Measurements from ENCODE around the gene NINJ2. TPM values are rescaled to one million over a fixed set of nuclear protein-coding genes. Genes with fewer than 3 reads are reported as not detected.

The NINJ2 gene
- total RNA-seq, 2 experiments from 2014 or later, result 1.1 to 3.4 TPM

DNA sequence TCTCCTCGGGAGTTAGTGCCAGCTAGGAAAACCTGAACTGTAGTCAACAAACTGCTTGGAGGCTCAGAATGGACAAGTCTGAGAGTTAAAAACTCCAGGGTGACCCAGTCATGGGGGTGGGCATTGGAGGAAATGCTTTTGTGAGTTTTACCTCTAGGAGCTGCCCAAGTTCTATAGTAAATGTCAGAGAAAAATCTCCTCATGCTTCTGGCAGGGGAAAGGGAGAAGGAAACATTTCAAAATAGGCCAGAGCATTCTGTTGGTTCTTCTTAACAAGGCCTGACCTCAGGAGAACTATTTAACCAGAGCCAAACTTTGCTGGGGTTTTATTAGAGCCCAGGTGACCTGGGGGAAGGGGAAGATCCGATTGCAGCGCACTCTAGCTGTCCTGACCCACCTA is 12.3 kb downstream of the NINJ2 start:
- Histone ChIP-seq H3K36me3 (ENCODE audit: insufficient read depth, low read length) (peaks cover 6% of the 10 kb centered on the region), H3K27me3 (ENCODE audit: control insufficient read depth in 1 of 2, insufficient read depth in 2 of 2, low read length in 2 of 2) (no peaks in the 10 kb centered on the region), H3K4me3 (ENCODE audit: low read length) (no peak overlapping the region), H3K4me1 (ENCODE audit: insufficient read depth, low read length) (peaks cover 3% of the 10 kb centered on the region), H3K9me3 (ENCODE audit: control insufficient read depth in 1 of 2, insufficient read depth in 1 of 2, low read length in 2 of 2) (no peaks in the 10 kb centered on the region), H3K27ac (ENCODE audit: low read depth in 1 of 2, low read length in 2 of 2) (no peak overlapping the region)
- ATAC-seq (ENCODE audit: poor library complexity) (peak; percentile 51), DNase-seq (peak in 3 of 14 experiments; percentile 38 to 53 (median 39))
- CTCF ChIA-PET, result interaction anchor here (1.0 to 1.4 kb wide), 2 partner anchors 101 to 165 kb away, joined by 5 to 9 read pairs; partner anchors contain the start of gene WNK1
- intact Hi-C loops (cut with DNase I, micrococcal nuclease), result loop anchor here in 1 of 2 experiments (5.0 kb wide), 1 partner anchor 161 kb away; no protein-coding TSS in a partner anchor
- H3K4me1 Mint-ChIP-seq (ENCODE audit: low read depth), result peaks cover 22% of the 10 kb centered on the region
- TF ChIP-seq, protein P1, sequence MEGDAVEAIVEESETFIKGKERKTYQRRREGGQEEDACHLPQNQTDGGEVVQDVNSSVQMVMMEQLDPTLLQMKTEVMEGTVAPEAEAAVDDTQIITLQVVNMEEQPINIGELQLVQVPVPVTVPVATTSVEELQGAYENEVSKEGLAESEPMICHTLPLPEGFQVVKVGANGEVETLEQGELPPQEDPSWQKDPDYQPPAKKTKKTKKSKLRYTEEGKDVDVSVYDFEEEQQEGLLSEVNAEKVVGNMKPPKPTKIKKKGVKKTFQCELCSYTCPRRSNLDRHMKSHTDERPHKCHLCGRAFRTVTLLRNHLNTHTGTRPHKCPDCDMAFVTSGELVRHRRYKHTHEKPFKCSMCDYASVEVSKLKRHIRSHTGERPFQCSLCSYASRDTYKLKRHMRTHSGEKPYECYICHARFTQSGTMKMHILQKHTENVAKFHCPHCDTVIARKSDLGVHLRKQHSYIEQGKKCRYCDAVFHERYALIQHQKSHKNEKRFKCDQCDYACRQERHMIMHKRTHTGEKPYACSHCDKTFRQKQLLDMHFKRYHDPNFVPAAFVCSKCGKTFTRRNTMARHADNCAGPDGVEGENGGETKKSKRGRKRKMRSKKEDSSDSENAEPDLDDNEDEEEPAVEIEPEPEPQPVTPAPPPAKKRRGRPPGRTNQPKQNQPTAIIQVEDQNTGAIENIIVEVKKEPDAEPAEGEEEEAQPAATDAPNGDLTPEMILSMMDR (IDR thresholded peaks at IDR 0.05), result peak; percentile 35
- no peaks in the 10 kb centered on the region for H3K36me3 Mint-ChIP-seq (ENCODE audit: low read depth)
- H3K9me3 Mint-ChIP-seq, result no peaks in the 10 kb centered on the region
- POLR2A ChIA-PET, result interaction anchor here (1.4 to 2.0 kb wide), 4 partner anchors 8 to 100 kb away, joined by 4 to 5 read pairs (median 4); no protein-coding TSS in a partner anchor
- no peaks in the 10 kb centered on the region for H3K27me3 Mint-ChIP-seq
- H3K27ac Mint-ChIP-seq, result no peak overlapping the region
- H3K4me3 Mint-ChIP-seq, result no peak overlapping the region

GRCh38 chr12:647385-648085 is 15.7 kb downstream of the NINJ2 start:
- no peaks in the 10 kb centered on the region for H3K9me3 Mint-ChIP-seq
- ChIA-PET CTCF (no interaction called here), POLR2A (interaction anchor here (1.3 to 3.0 kb wide), 2 partner anchors 17 to 71 kb away, joined by 3 to 11 read pairs; no protein-coding TSS in a partner anchor)
- Histone ChIP-seq H3K27me3 (ENCODE audit: control insufficient read depth in 1 of 2, insufficient read depth in 2 of 2, low read length in 2 of 2) (no peaks in the 10 kb centered on the region), H3K9me3 (ENCODE audit: control insufficient read depth in 1 of 2, insufficient read depth in 1 of 2, low read length in 2 of 2) (no peaks in the 10 kb centered on the region), H3K36me3 (ENCODE audit: insufficient read depth, low read length) (peaks cover 10% of the 10 kb centered on the region), H3K27ac (ENCODE audit: low read depth in 1 of 2, low read length in 2 of 2) (no peak overlapping the region), H3K4me3 (ENCODE audit: low read length) (no peak overlapping the region), H3K4me1 (ENCODE audit: insufficient read depth, low read length) (peaks cover 28% of the 10 kb centered on the region)
- H3K4me1 Mint-ChIP-seq (ENCODE audit: low read depth), result peaks cover 42% of the 10 kb centered on the region
- H3K27me3 Mint-ChIP-seq, result no peaks in the 10 kb centered on the region
- peak overlapping the region; percentile 25 for H3K27ac Mint-ChIP-seq
- no peaks in the 10 kb centered on the region for H3K36me3 Mint-ChIP-seq (ENCODE audit: low read depth)
- DNase-seq, result no peak
- no peak for ATAC-seq (ENCODE audit: poor library complexity)
- TF ChIP-seq, protein P1 (IDR thresholded peaks at IDR 0.05), result no peak
- intact Hi-C loops (cut with DNase I, micrococcal nuclease), result loop anchor here in 1 of 2 experiments (10.0 kb wide), 1 partner anchor 297 kb away; the partner anchor contains the start of gene RAD52
- H3K4me3 Mint-ChIP-seq, result peak overlapping the region; percentile 32

DNA sequence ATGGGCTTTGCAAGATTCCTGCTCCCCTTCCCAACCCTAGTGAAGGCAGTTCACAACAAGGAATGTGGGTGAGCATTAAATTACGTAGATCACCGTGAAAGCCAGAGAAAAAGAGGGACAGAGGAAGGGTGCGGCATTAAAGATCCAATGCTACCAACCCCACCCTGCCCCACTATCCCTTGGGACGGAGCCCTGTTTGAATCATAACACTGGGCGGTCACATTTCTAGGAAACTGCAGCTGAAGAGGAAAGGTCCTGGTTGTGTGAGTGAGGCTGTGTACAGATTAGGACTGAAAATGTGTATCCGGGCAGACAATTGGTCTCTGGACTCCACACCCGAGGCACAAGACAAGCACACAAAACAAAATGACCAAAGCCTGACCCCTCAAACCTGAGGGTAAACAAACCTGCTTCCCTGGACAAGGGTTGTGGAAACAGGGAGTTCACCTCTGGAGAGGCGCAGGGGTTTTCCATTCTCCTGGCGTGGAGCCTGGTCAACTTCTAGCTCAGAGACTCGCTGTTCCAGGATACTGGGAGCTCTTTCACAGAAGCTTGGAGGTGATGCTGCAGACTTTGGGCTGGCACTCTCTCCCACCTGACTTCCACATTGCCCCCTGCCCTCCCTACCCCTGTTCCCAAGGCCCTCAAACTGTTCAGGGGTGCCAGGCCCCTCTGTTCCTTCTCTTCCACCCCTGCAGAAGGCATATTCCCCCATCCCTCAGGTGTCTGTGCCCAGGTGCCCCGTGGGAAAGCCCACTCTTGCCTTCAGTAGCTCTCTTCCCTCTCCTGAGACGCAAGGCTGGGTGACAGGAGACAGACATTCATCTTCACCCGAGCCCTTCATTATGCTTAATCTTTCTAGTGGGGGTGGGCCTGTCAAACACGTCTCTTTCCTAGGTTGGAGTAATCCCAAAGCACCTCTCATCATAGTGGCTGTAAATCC is 16.5 kb downstream of the NINJ2 start:
- Mint-ChIP-seq H3K36me3 (ENCODE audit: low read depth) (no peaks in the 10 kb centered on the region), H3K9me3 (no peaks in the 10 kb centered on the region), H3K4me3 (peak overlapping the region; percentile 32), H3K4me1 (ENCODE audit: low read depth) (peaks cover 48% of the 10 kb centered on the region), H3K27ac (peak overlapping the region; percentile 25), H3K27me3 (no peaks in the 10 kb centered on the region)
- intact Hi-C loops (cut with DNase I, micrococcal nuclease), result loop anchor here in 1 of 2 experiments (10.0 kb wide), 1 partner anchor 298 kb away; the partner anchor contains the start of gene RAD52
- Histone ChIP-seq H3K4me1 (ENCODE audit: insufficient read depth, low read length) (peaks cover 36% of the 10 kb centered on the region), H3K9me3 (ENCODE audit: control insufficient read depth in 1 of 2, insufficient read depth in 1 of 2, low read length in 2 of 2) (no peaks in the 10 kb centered on the region), H3K27me3 (ENCODE audit: control insufficient read depth in 1 of 2, insufficient read depth in 2 of 2, low read length in 2 of 2) (no peaks in the 10 kb centered on the region), H3K27ac (ENCODE audit: low read depth in 1 of 2, low read length in 2 of 2) (no peak overlapping the region), H3K4me3 (ENCODE audit: low read length) (no peak overlapping the region), H3K36me3 (ENCODE audit: insufficient read depth, low read length) (peaks cover 10% of the 10 kb centered on the region)
- TF ChIP-seq, protein P1 (IDR thresholded peaks at IDR 0.05), result no peak
- DNase-seq (no peak), ATAC-seq (ENCODE audit: poor library complexity) (no peak)
- CTCF ChIA-PET, result no interaction called here
- POLR2A ChIA-PET, result interaction anchor here (1.3 to 3.0 kb wide), 3 partner anchors 16 to 105 kb away, joined by 3 to 11 read pairs (median 5); partner anchors contain the start of gene WNK1

Measured in CD4-positive, alpha-beta T cell (primary cell).